NCI-H345 (cell line): Measurements from ENCODE around the gene PHF12.
"Not testable (repeated sequence)": the region's sequence is repeated elsewhere in the genome, so short reads cannot be mapped to it uniquely, and the experiment has no call there.

Source experiments
- DNase-seq: peaks from one replicate; lab custom pipeline; 2025; lab: John Stamatoyannopoulos, UW

PHF12 gene

GRCh38 chr17:28953444-28954118 lies 2.3 kb upstream of the PHF12 start:
- DNase-seq = peak; percentile 31

- peak; percentile 99 for DNase-seq
These were observed 965 bp upstream of the PHF12 start for GRCh38 chr17:28951991-28952975.

- no peak for DNase-seq
These were observed 428 bp downstream of the PHF12 start for GRCh38 chr17:28950752-28951427.

GRCh38 chr17:28950017-28950751 lies 1.1 kb downstream of the PHF12 start:
- peak; percentile 39 for DNase-seq

- DNase-seq = peak; percentile 46
These were observed 1.9 kb downstream of the PHF12 start for GRCh38 chr17:28949185-28950016.

- DNase-seq = peak; percentile 46
These were observed 2.5 kb downstream of the PHF12 start for GRCh38 chr17:28948873-28949184.

- DNase-seq = no peak
These were observed 3.0 kb downstream of the PHF12 start for GRCh38 chr17:28948342-28948741.

GRCh38 chr17:28947639-28948038 lies 3.7 kb downstream of the PHF12 start:
- DNase-seq = no peak

- no peak for DNase-seq
These were observed 5.1 kb downstream of the PHF12 start for GRCh38 chr17:28946239-28946638.

GRCh38 chr17:28944862-28945741 lies 6.2 kb downstream of the PHF12 start:
- DNase-seq = no peak

GRCh38 chr17:28944343-28944742 lies 7.0 kb downstream of the PHF12 start:
- no peak for DNase-seq

GRCh38 chr17:28942925-28943324 lies 8.4 kb downstream of the PHF12 start:
- DNase-seq = no peak

GRCh38 chr17:28941251-28941650 lies 10.1 kb downstream of the PHF12 start:
- no peak for DNase-seq

- DNase-seq = peak; percentile 18
These were observed 10.6 kb downstream of the PHF12 start for GRCh38 chr17:28940675-28941074.

GRCh38 chr17:28940142-28940541 lies 11.2 kb downstream of the PHF12 start:
- DNase-seq = no peak

GRCh38 chr17:28938552-28938951 lies 12.8 kb downstream of the PHF12 start:
- no peak for DNase-seq

- DNase-seq = no peak
These were observed 14.1 kb downstream of the PHF12 start for GRCh38 chr17:28937044-28937729.

GRCh38 chr17:28935744-28936460 lies 15.4 kb downstream of the PHF12 start:
- DNase-seq = no peak

GRCh38 chr17:28934508-28934907 lies 16.8 kb downstream of the PHF12 start:
- DNase-seq = not testable (repeated sequence)
